ENCODE measurements around the gene TRIM74. TPM values are rescaled to one million over a fixed set of nuclear protein-coding genes. Genes with fewer than 3 reads are reported as not detected.
"Not testable (repeated sequence)": the region's sequence is repeated elsewhere in the genome, so short reads cannot be mapped to it uniquely, and the experiment has no call there.

The TRIM74 gene
- polyA plus RNA-seq, 1 donor from 2014 or later = 1.7 TPM

- H3F3A ChIP-seq (ENCODE audit: insufficient read depth, low read length, poor library complexity, severe bottlenecking); H2AFZ ChIP-seq (ENCODE audit: low read depth, low read length); H3K79me2 ChIP-seq (replicated peaks; ENCODE audit: insufficient read depth, low read length); H3K27ac ChIP-seq (ENCODE audit: low read length); H3K27me3 ChIP-seq (ENCODE audit: insufficient read depth, low read depth, low read length); H3K9me2 ChIP-seq (ENCODE audit: insufficient read depth, low read length); H3K4me3 ChIP-seq (ENCODE audit: low read length); H3K36me3 ChIP-seq (ENCODE audit: insufficient read depth, low read length); H4K20me1 ChIP-seq (ENCODE audit: insufficient read depth); H3K4me2 ChIP-seq (ENCODE audit: low read length); H3K9me3 ChIP-seq (ENCODE audit: low read length); H3K9ac ChIP-seq (ENCODE audit: low read length): not testable (repeated sequence)
These were observed 2.4 kb downstream of the TRIM74 start for GRCh38 chr7:72966892-72967291.

- not testable (repeated sequence) for H3K9me2 ChIP-seq (ENCODE audit: insufficient read depth, low read length); H3K9ac ChIP-seq (ENCODE audit: low read length); H3K27me3 ChIP-seq (ENCODE audit: insufficient read depth, low read depth, low read length)
These were observed 3.9 kb downstream of the TRIM74 start for GRCh38 chr7:72965186-72965975.

GRCh38 chr7:72963056-72963455 is 6.2 kb downstream of the TRIM74 start:
- H3K9me2 ChIP-seq (ENCODE audit: insufficient read depth, low read length); H3K9ac ChIP-seq (ENCODE audit: low read length); H3F3A ChIP-seq (ENCODE audit: insufficient read depth, low read length, poor library complexity, severe bottlenecking); H3K36me3 ChIP-seq (ENCODE audit: insufficient read depth, low read length); H3K4me2 ChIP-seq (ENCODE audit: low read length); H2AFZ ChIP-seq (ENCODE audit: low read depth, low read length); H3K4me3 ChIP-seq (ENCODE audit: low read length); H3K27ac ChIP-seq (ENCODE audit: low read length); H4K20me1 ChIP-seq (ENCODE audit: insufficient read depth); H3K27me3 ChIP-seq (ENCODE audit: insufficient read depth, low read depth, low read length); H3K79me2 ChIP-seq (replicated peaks; ENCODE audit: insufficient read depth, low read length); H3K9me3 ChIP-seq (ENCODE audit: low read length): not testable (repeated sequence)

More at GRCh38 chr7:72965186-72965975, 3.9 kb downstream of the TRIM74 start:
- not testable (repeated sequence) for H3K79me2 ChIP-seq (replicated peaks; ENCODE audit: insufficient read depth, low read length); H3K4me3 ChIP-seq (ENCODE audit: low read length); H3K9me3 ChIP-seq (ENCODE audit: low read length); H3F3A ChIP-seq (ENCODE audit: insufficient read depth, low read length, poor library complexity, severe bottlenecking); H3K4me2 ChIP-seq (ENCODE audit: low read length); H3K36me3 ChIP-seq (ENCODE audit: insufficient read depth, low read length); H3K27ac ChIP-seq (ENCODE audit: low read length); H2AFZ ChIP-seq (ENCODE audit: low read depth, low read length); H4K20me1 ChIP-seq (ENCODE audit: insufficient read depth)

- not testable (repeated sequence) for H3K9me3 ChIP-seq (ENCODE audit: low read length); H3K27ac ChIP-seq (ENCODE audit: low read length); H3K4me3 ChIP-seq (ENCODE audit: low read length); H4K20me1 ChIP-seq (ENCODE audit: insufficient read depth); H3K36me3 ChIP-seq (ENCODE audit: insufficient read depth, low read length); H3K27me3 ChIP-seq (ENCODE audit: insufficient read depth, low read depth, low read length); H3K9me2 ChIP-seq (ENCODE audit: insufficient read depth, low read length); H3F3A ChIP-seq (ENCODE audit: insufficient read depth, low read length, poor library complexity, severe bottlenecking); H3K79me2 ChIP-seq (replicated peaks; ENCODE audit: insufficient read depth, low read length); H2AFZ ChIP-seq (ENCODE audit: low read depth, low read length); H3K9ac ChIP-seq (ENCODE audit: low read length); H3K4me2 ChIP-seq (ENCODE audit: low read length)
These were observed 8.0 kb downstream of the TRIM74 start for GRCh38 chr7:72961346-72961650.

GRCh38 chr7:72960626-72961345 is 8.5 kb downstream of the TRIM74 start:
- not testable (repeated sequence) for H3K9ac ChIP-seq (ENCODE audit: low read length); H3K79me2 ChIP-seq (replicated peaks; ENCODE audit: insufficient read depth, low read length); H3K9me2 ChIP-seq (ENCODE audit: insufficient read depth, low read length); H3K27me3 ChIP-seq (ENCODE audit: insufficient read depth, low read depth, low read length); H2AFZ ChIP-seq (ENCODE audit: low read depth, low read length); H3K4me3 ChIP-seq (ENCODE audit: low read length); H3K4me2 ChIP-seq (ENCODE audit: low read length); H3K9me3 ChIP-seq (ENCODE audit: low read length); H3K27ac ChIP-seq (ENCODE audit: low read length); H3F3A ChIP-seq (ENCODE audit: insufficient read depth, low read length, poor library complexity, severe bottlenecking); H3K36me3 ChIP-seq (ENCODE audit: insufficient read depth, low read length); H4K20me1 ChIP-seq (ENCODE audit: insufficient read depth)

GRCh38 chr7:72960029-72960428 is 9.2 kb downstream of the TRIM74 start:
- not testable (repeated sequence) for H3K36me3 ChIP-seq (ENCODE audit: insufficient read depth, low read length); H3K4me3 ChIP-seq (ENCODE audit: low read length); H3K4me2 ChIP-seq (ENCODE audit: low read length); H3K9me3 ChIP-seq (ENCODE audit: low read length); H2AFZ ChIP-seq (ENCODE audit: low read depth, low read length); H3F3A ChIP-seq (ENCODE audit: insufficient read depth, low read length, poor library complexity, severe bottlenecking); H3K9me2 ChIP-seq (ENCODE audit: insufficient read depth, low read length); H3K79me2 ChIP-seq (replicated peaks; ENCODE audit: insufficient read depth, low read length); H3K27me3 ChIP-seq (ENCODE audit: insufficient read depth, low read depth, low read length); H4K20me1 ChIP-seq (ENCODE audit: insufficient read depth); H3K27ac ChIP-seq (ENCODE audit: low read length); H3K9ac ChIP-seq (ENCODE audit: low read length)
